ENCODE data around the gene SGPP1. TPM values are rescaled to one million over a fixed set of nuclear protein-coding genes. Genes with fewer than 3 reads are reported as not detected.
"Not testable (repeated sequence)": the region's sequence is repeated elsewhere in the genome, so short reads cannot be mapped to it uniquely, and the experiment has no call there.

SGPP1 gene
- total RNA-seq, 1 donor from 2014 or later, result 8.2 TPM

DNA sequence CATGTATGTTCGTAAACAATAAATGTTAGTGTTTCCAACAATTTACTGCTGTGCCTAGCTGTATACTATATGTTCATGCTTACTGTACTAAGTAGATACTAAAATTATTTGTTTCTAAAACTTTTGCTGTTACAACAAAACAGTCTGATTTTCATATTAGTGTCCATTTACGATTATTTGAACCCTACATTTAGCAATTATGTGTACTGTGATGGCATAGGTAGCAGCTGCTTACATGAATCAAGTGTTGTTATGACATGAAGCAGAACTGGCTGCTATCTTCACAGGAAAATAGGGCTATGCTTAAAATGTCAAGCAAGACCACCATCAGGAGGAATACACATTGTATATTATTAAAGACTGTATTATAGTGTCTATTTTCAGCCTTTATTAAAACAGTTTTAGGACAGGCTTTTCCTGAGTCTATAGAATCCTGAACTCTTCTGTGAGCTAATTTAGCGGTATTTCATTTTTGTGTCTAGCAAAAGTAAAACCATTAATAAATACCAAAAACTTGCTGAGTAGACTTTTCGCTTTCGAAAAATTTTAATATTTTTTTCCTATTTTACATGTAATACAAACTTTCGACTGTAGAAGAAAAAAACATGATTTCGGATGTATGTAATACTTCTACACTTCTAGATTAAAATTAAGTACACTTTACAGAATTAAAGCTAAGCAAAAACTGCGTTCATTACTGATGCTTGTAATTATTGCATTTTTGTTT is 85.0 kb downstream of the SGPP1 start:
- H3K27ac Mint-ChIP-seq, result peak overlapping the region; percentile 97
- no peaks in the 10 kb centered on the region for H3K9me3 Mint-ChIP-seq
- no peak for DNase-seq (ENCODE audit: extremely low spot score, unreplicated experiment)
- peak; percentile 52 for TF ChIP-seq CTCF (conservative IDR thresholded peaks at IDR 0.05)
- peaks cover 18% of the 10 kb centered on the region for H3K4me1 Mint-ChIP-seq (ENCODE audit: unreplicated experiment)
- no peaks in the 10 kb centered on the region for H3K27me3 Mint-ChIP-seq
- peak overlapping the region; percentile 93 for H3K4me3 Mint-ChIP-seq
- H3K36me3 Mint-ChIP-seq, result peaks cover 8% of the 10 kb centered on the region

- DNase-seq (ENCODE audit: extremely low spot score, unreplicated experiment), result peak; percentile 71
- peak overlapping the region; percentile 93 for H3K4me3 Mint-ChIP-seq
- no peaks in the 10 kb centered on the region for H3K9me3 Mint-ChIP-seq
- peaks cover 9% of the 10 kb centered on the region for H3K36me3 Mint-ChIP-seq
- H3K27ac Mint-ChIP-seq, result peak overlapping the region; percentile 97
- peaks cover 15% of the 10 kb centered on the region for H3K4me1 Mint-ChIP-seq (ENCODE audit: unreplicated experiment)
- H3K27me3 Mint-ChIP-seq, result no peaks in the 10 kb centered on the region
- no peak for TF ChIP-seq CTCF (conservative IDR thresholded peaks at IDR 0.05)
Observed at GRCh38 chr14:63642229-63642611, 85.6 kb downstream of the SGPP1 start.

GRCh38 chr14:63641473-63642228 is 86.2 kb downstream of the SGPP1 start, which contains the start of gene WDR89:
WDR89 (minus strand) TSS chr14:63641871; CDS start chr14:63599942, 41,929 bp downstream.
- peak within 1 kb of the TSS; percentile 97 for H3K27ac Mint-ChIP-seq
- peaks cover 15% of the 10 kb centered on the region for H3K4me1 Mint-ChIP-seq (ENCODE audit: unreplicated experiment)
- peak; percentile 95 for DNase-seq (ENCODE audit: extremely low spot score, unreplicated experiment)
- peaks cover 14% of the 10 kb centered on the region for H3K36me3 Mint-ChIP-seq
- H3K9me3 Mint-ChIP-seq, result peaks cover 5% of the 10 kb centered on the region
- no peaks in the 10 kb centered on the region for H3K27me3 Mint-ChIP-seq
- peak; percentile 87 for TF ChIP-seq CTCF (conservative IDR thresholded peaks at IDR 0.05)
- peak within 1 kb of the TSS; percentile 93 for H3K4me3 Mint-ChIP-seq

- H3K27me3 Mint-ChIP-seq, result no peaks in the 10 kb centered on the region
- H3K36me3 Mint-ChIP-seq, result peaks cover 33% of the 10 kb centered on the region
- peak overlapping the region; percentile 60 for H3K4me3 Mint-ChIP-seq
- DNase-seq (ENCODE audit: extremely low spot score, unreplicated experiment), result no peak
- TF ChIP-seq CTCF (conservative IDR thresholded peaks at IDR 0.05), result no peak
- no peak overlapping the region for H3K27ac Mint-ChIP-seq
- peaks cover 15% of the 10 kb centered on the region for H3K4me1 Mint-ChIP-seq (ENCODE audit: unreplicated experiment)
- H3K9me3 Mint-ChIP-seq, result peaks cover 16% of the 10 kb centered on the region
Observed at GRCh38 chr14:63638493-63638892, 89.4 kb downstream of the SGPP1 start.

DNA sequence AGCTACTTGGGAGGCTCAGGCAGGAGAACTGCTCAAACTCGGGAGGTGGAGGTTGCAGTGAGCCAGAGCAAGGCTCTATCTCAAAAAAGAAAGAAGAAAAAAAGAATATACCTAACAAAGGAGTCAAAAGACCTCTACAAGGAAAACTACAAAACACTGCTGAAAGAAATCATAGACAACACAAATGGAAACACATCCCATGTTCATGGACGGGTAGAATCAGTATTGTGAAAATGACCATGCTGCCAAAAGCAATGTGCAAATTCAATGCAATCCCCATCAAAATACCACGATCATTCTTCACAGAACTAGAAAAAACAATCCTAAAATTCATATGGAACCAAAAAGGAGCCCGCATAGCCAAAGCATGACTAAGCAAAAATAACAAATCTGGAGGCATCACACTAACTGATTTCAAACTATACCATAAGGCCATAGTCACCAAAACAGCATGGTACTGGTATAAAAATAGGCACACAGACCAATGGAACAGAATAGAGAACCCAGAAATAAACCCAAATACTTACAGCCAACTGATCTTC is 91.7 kb downstream of the SGPP1 start:
- not testable (repeated sequence) for DNase-seq (ENCODE audit: extremely low spot score, unreplicated experiment); H3K27ac Mint-ChIP-seq; H3K4me3 Mint-ChIP-seq; H3K27me3 Mint-ChIP-seq
- Mint-ChIP-seq H3K4me1 (ENCODE audit: unreplicated experiment) (peaks cover 15% of the 10 kb centered on the region), H3K9me3 (peaks cover 16% of the 10 kb centered on the region), H3K36me3 (peaks cover 33% of the 10 kb centered on the region)

Other genes starting within 250 kb of the SGPP1 start
- 47.3 and 50.8 TPM in 2 replicates for gene PPP2R5E, start 184.7 kb downstream of the SGPP1 start, total RNA-seq (ENCODE audit: low replicate concordance)
- 13.3 and 17.1 TPM in 2 replicates for gene WDR89, start 86.2 kb downstream of the SGPP1 start, total RNA-seq (ENCODE audit: low replicate concordance)
- 68.1 and 75.1 TPM in 2 replicates for gene SYNE2, start 124.9 kb upstream of the SGPP1 start, total RNA-seq (ENCODE audit: low replicate concordance)